K562 (cell line): ENCODE measurements around the gene GINS2. TPM values are rescaled to one million over a fixed set of nuclear protein-coding genes. Genes with fewer than 3 reads are reported as not detected.

Source experiments
- BACH1 ChIP-seq: fragments of 200-800 bp; sonication (Bioruptor generic); IDR thresholded peaks from 2 replicates; pipeline ENCODE4 v1.6.1; 2016; ENCODE audit warnings: missing genetic modification characterization, missing compliant biosample characterization
- BRD4 ChIP-seq: fragments of 200-600 bp; sonication (generic); IDR thresholded peaks from 2 replicates; pipeline ENCODE4 v1.6.1; 2017; ENCODE audit warnings: inconsistent platforms
- CAMTA2 ChIP-seq: fragments of 250-450 bp; sonication (Bioruptor Pico); conservative IDR thresholded peaks from 2 replicates; pipeline ENCODE4 v1.5.1; 2022
- CREB1 ChIP-seq, 2 experiments: sonication (generic) in 1 of 2; formaldehyde crosslinking in 1 of 2; IDR thresholded peaks; 2 replicates each; pipeline versions ENCODE4 v1.6.1 to v1.8.0; 2012 to 2022; ENCODE audit warnings: inconsistent platforms in 1 of 2, mild to moderate bottlenecking in 1 of 2, missing genetic modification reagents in 1 of 2, moderate library complexity in 1 of 2
- CTBP1 ChIP-seq: fragments of 450-650 bp; IDR thresholded peaks from 2 replicates; pipeline ENCODE4 v1.6.1; 2016; ENCODE audit warnings: borderline replicate concordance
- FOSL1 ChIP-seq: fragments of 200-800 bp; sonication (Bioruptor generic); conservative IDR thresholded peaks from 2 replicates; pipeline ENCODE4 v1.6.1; 2016; ENCODE audit warnings: missing genetic modification characterization, missing compliant biosample characterization
- FUS ChIP-seq: fragments of 200-400 bp; formaldehyde crosslinking; optimal IDR thresholded peaks from 2 replicates; pipeline ENCODE3; 2017; ENCODE audit warnings: low read depth, low read length
- GABPA ChIP-seq: fragments of 200-800 bp; sonication (Bioruptor generic); conservative IDR thresholded peaks from 2 replicates; pipeline ENCODE4 v1.6.1; 2016; ENCODE audit warnings: low read depth, missing genetic modification characterization, missing compliant biosample characterization
- GABPB1 ChIP-seq: sonication (generic); formaldehyde crosslinking; IDR thresholded peaks from 2 replicates; pipeline ENCODE4 v1.8.0; 2022; ENCODE audit warnings: mild to moderate bottlenecking, missing genetic modification reagents
- GATAD2A ChIP-seq: fragments of 450-650 bp; IDR thresholded peaks from 2 replicates; pipeline ENCODE4 v1.6.1; 2017
- GTF2E2 ChIP-seq: fragments of 200-800 bp; sonication (Bioruptor generic); IDR thresholded peaks from 2 replicates; pipeline ENCODE4 v1.6.1; 2016; ENCODE audit warnings: missing genetic modification characterization, missing compliant biosample characterization
- KAT2B ChIP-seq: IDR thresholded peaks from one replicate; pipeline ENCODE4 v1.6.1; 2012; ENCODE audit warnings: low read depth, mild to moderate bottlenecking, control low read depth, inconsistent platforms, low read length, moderate library complexity
- MCM3 ChIP-seq: fragments of 450-650 bp; IDR thresholded peaks from 2 replicates; pipeline ENCODE4 v1.6.1; 2016
- MYBL2 ChIP-seq, 2 experiments: fragments of 450-650 bp in 1 of 2; sonication (generic) in 1 of 2; formaldehyde crosslinking in 1 of 2; IDR thresholded peaks; 2 replicates each; pipeline versions ENCODE4 v1.6.1 to v1.8.1; 2017 to 2022; ENCODE audit warnings: borderline replicate concordance in 1 of 2, inconsistent platforms in 1 of 2, low read depth in 1 of 2, mild to moderate bottlenecking in 1 of 2, missing genetic modification reagents in 1 of 2, moderate library complexity in 1 of 2
- NCOR1 ChIP-seq: fragments of 450-650 bp; IDR thresholded peaks from 2 replicates; pipeline ENCODE4 v1.6.1; 2016; ENCODE audit warnings: mild to moderate bottlenecking, moderate library complexity
- NUFIP1 ChIP-seq: fragments of 450-650 bp; IDR thresholded peaks from 2 replicates; pipeline ENCODE4 v1.6.1; 2018; ENCODE audit not compliant: partially characterized antibody
- SAFB ChIP-seq: fragments of 200-400 bp; formaldehyde crosslinking; IDR thresholded peaks from 2 replicates; pipeline ENCODE4 v1.6.1; 2017; ENCODE audit warnings: low read depth, low read length, borderline replicate concordance
- SNIP1 ChIP-seq: fragments of 450-650 bp; IDR thresholded peaks from 2 replicates; pipeline ENCODE4 v1.7.1; 2017; ENCODE audit warnings: low read depth, mild to moderate bottlenecking
- SP1 ChIP-seq: sonication (generic); formaldehyde crosslinking; IDR thresholded peaks from 2 replicates; pipeline ENCODE4 v1.8.1; 2022; ENCODE audit warnings: mild to moderate bottlenecking, missing genetic modification reagents
- SRSF1 ChIP-seq: fragments of 200-400 bp; formaldehyde crosslinking; IDR thresholded peaks from 2 replicates; pipeline ENCODE4 v1.6.1; 2017; ENCODE audit warnings: mild to moderate bottlenecking, low read depth, low read length, moderate library complexity
- STAT5A ChIP-seq: IDR thresholded peaks from 2 replicates; pipeline ENCODE4 v1.6.1; 2012; ENCODE audit warnings: low read length, inconsistent platforms, borderline replicate concordance
- TEAD4 ChIP-seq, 2 experiments: sonication (generic) in 1 of 2; formaldehyde crosslinking in 1 of 2; IDR thresholded peaks; 2 replicates each; pipeline versions ENCODE4 v1.6.1 to v1.8.0; 2012 to 2022; ENCODE audit warnings: borderline replicate concordance in 1 of 2, inconsistent platforms in 1 of 2, low read length in 1 of 2, mild to moderate bottlenecking in 1 of 2, missing genetic modification reagents in 1 of 2
- ZNF143 ChIP-seq: sonication (generic); formaldehyde crosslinking; IDR thresholded peaks from 2 replicates; pipeline ENCODE4 v1.9.0; 2022; ENCODE audit warnings: mild to moderate bottlenecking, missing genetic modification reagents
- ZNF316 ChIP-seq: fragments of 450-650 bp; IDR thresholded peaks from 2 replicates; pipeline ENCODE4 v1.6.1; 2016
- ZNF408 ChIP-seq: fragments of 250-450 bp; sonication (Bioruptor Pico); IDR thresholded peaks from 2 replicates; pipeline ENCODE4 v1.4.0; 2020; ENCODE audit warnings: low read depth, mild to moderate bottlenecking, moderate library complexity
- ZNF41 ChIP-seq: fragments of 250-450 bp; sonication (Bioruptor Pico); conservative IDR thresholded peaks from 2 replicates; pipeline ENCODE4 v1.4.0; 2020; ENCODE audit warnings: mild to moderate bottlenecking
- ZNF436 ChIP-seq: fragments of 250-450, 450-650 bp; sonication (Bioruptor Pico); formaldehyde crosslinking; IDR thresholded peaks from 2 replicates; pipeline ENCODE4 v1.7.0; 2020; ENCODE audit warnings: mild to moderate bottlenecking
- ZNF445 ChIP-seq: fragments of 250-450 bp; sonication (Bioruptor Pico); IDR thresholded peaks from 2 replicates; pipeline ENCODE4 v1.4.0; 2020; ENCODE audit warnings: low read depth, mild to moderate bottlenecking, moderate library complexity
- ZNF76 ChIP-seq: fragments of 250-450 bp; sonication (Bioruptor Pico); IDR thresholded peaks from 2 replicates; pipeline ENCODE4 v1.4.0; 2020; ENCODE audit warnings: mild to moderate bottlenecking, moderate library complexity, borderline replicate concordance
- polyA plus RNA-seq, 8 experiments: library from polyadenylated mRNA; depleted of rRNA in 4 of 8; stranded (reverse) in 5 of 8; unstranded in 3 of 8; fragments of >200 nt; fragmentation: Nextera tagmentation in 2 of 8; fragmentation: Illumina TruSeq in 1 of 8; extraction: Ambion mirVana in 2 of 8; extraction: Trizol in 1 of 8; gene quantifications; 2 replicates each; pipeline versions ENCODE4 v1.2.1 to v1.2.3, GENCODE V29; 2011 to 2014; ENCODE audit warnings: inconsistent platforms in 1 of 8, missing spikeins in 1 of 8
- total RNA-seq, 7 experiments: library from RNA; depleted of rRNA in 6 of 7; stranded (reverse); fragments of >200 nt in 6 of 7; fragmentation: Illumina TruSeq in 2 of 7; extraction: Trizol in 2 of 7; gene quantifications; 2 replicates each; pipeline versions ENCODE4 v1.2.1 to v1.2.3, GENCODE V29; 2011 to 2021; ENCODE audit warnings: low replicate concordance in 1 of 7
- TF ChIP-seq, protein P1 (sequence below): fragments of 250-450 bp; sonication (Bioruptor Pico); IDR thresholded peaks from 2 replicates; pipeline ENCODE4 v1.8.0; 2022; ENCODE audit warnings: moderate library complexity, mild to moderate bottlenecking, inconsistent platforms
- TF ChIP-seq, protein P2 (sequence below), 2 experiments: fragments of 250-450 bp in 1 of 2; fragments of 450-650 bp in 1 of 2; sonication (Bioruptor Pico) in 1 of 2; IDR thresholded peaks; 2 replicates each; pipeline versions ENCODE4 v1.6.1 to v1.8.0; 2016 to 2021; ENCODE audit warnings: mild to moderate bottlenecking in 2 of 2, moderate library complexity in 2 of 2, missing compliant biosample characterization in 1 of 2, missing genetic modification characterization in 1 of 2

Gene GINS2
- total and polyA plus RNA-seq, 9 of the 15 experiments (the other 6 are each of a cell fraction or from before 2014, with no cell fraction given) = 40.4 to 76.2 (median 44.6) TPM

DNA sequence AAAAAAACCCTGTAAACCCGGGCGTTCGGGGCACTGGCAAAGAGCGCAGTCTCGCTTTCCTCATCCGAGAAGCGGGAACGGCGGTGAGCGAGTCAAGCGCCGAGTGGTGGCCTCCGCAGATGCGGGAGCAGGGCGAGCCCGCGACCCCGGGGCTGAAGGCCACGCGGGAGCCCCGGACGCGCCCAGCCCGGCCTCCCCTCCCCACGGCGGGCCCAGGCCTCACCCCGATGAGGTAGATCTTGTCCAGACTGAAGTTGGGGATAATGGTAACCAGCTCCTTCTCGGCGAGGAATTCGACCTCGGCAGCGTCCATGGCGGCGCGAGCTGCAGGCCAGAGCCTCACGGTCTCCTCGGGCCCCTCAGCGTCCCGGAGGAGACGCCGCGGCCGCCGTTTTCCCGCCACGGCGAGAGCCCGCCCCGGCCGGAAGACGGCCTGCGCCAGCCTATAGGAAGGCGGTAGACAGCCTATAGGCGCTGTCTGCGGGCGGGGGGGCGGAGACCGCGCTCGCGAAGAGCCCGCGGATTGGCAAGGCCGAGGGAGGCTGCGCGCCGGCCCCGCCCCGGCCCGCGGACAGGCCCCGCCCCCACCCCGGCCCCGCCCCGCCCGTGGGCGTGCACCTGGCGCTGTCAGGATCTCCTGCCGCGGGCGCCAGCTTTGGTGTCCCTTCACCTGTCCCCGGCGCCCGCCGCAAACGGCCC, at the start of gene GINS2 (continued):
- TF ChIP-seq CAMTA2 = no peak
- no peak for TF ChIP-seq STAT5A
- TF ChIP-seq TEAD4 (IDR thresholded peaks at IDR 0.05; ENCODE audit: low read length) = no peak
- no peak for TF ChIP-seq TEAD4 (CRISPR knock-in tag; IDR thresholded peaks at IDR 0.05; ENCODE audit: borderline replicate concordance)
- TF ChIP-seq NUFIP1 = no peak
- no peak for TF ChIP-seq NCOR1
- peak; percentile 28; the same call in 1 of the 2 replicates for TF ChIP-seq CTBP1
- TF ChIP-seq SP1 = peak; percentile 83; the same call in 1 of the 2 replicates
- peak; percentile 89 for TF ChIP-seq GABPA (tag)
- TF ChIP-seq, protein P1, sequence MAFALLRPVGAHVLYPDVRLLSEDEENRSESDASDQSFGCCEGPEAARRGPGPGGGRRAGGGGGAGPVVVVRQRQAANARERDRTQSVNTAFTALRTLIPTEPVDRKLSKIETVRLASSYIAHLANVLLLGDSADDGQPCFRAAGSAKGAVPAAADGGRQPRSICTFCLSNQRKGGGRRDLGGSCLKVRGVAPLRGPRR (CRISPR knock-in tag) = no peak
- peak; percentile 83 for TF ChIP-seq GABPB1
- TF ChIP-seq KAT2B = no peak
- TF ChIP-seq ZNF316 = no peak
- TF ChIP-seq SNIP1 = no peak
- TF ChIP-seq GTF2E2 (tag) = no peak
- TF ChIP-seq SAFB = peak; percentile 30; the same call in 1 of the 2 replicates
- TF ChIP-seq GATAD2A = no peak; the same call in 1 of the 2 replicates
- TF ChIP-seq ZNF408 (CRISPR knock-in tag) = no peak
- TF ChIP-seq CREB1 (IDR thresholded peaks at IDR 0.05) = 0 out of 2 replicates have a peak, but pooled peaks have one; percentile 23
- no peak for TF ChIP-seq CREB1 (CRISPR knock-in tag; IDR thresholded peaks at IDR 0.05)
- TF ChIP-seq BRD4 = no peak
- no peak for TF ChIP-seq ZNF143 (CRISPR knock-in tag)
- no peak for TF ChIP-seq ZNF76 (CRISPR knock-in tag)
- TF ChIP-seq MCM3 = no peak
- TF ChIP-seq ZNF41 = no peak
- TF ChIP-seq, protein P2, sequence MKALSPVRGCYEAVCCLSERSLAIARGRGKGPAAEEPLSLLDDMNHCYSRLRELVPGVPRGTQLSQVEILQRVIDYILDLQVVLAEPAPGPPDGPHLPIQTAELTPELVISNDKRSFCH (CRISPR knock-in tag; IDR thresholded peaks at IDR 0.05) = no peak
- TF ChIP-seq, protein P2 (tag; IDR thresholded peaks at IDR 0.05) = no peak
- no peak for TF ChIP-seq ZNF445 (CRISPR knock-in tag)
- no peak for TF ChIP-seq MYBL2 (IDR thresholded peaks at IDR 0.05; ENCODE audit: low read depth)
- TF ChIP-seq MYBL2 (CRISPR knock-in tag; IDR thresholded peaks at IDR 0.05; ENCODE audit: borderline replicate concordance) = no peak
- TF ChIP-seq SRSF1 = no peak
- no peak for TF ChIP-seq ZNF436
- TF ChIP-seq FOSL1 = no peak
- no peak for TF ChIP-seq BACH1 (tag)
- no peak for TF ChIP-seq FUS
